Measurements from ENCODE around the gene NTRK2. TPM values are rescaled to one million over a fixed set of nuclear protein-coding genes. Genes with fewer than 3 reads are reported as not detected.

NTRK2 gene
- total RNA-seq, 1 donor from 2014 or later, result 1.5 TPM

- Histone ChIP-seq H3K36me3 (ENCODE audit: control insufficient read depth, insufficient read depth, low read length) (no peaks in the 10 kb centered on the region), H3K4me3 (ENCODE audit: low read depth, low read length) (no peak overlapping the region), H3K27me3 (ENCODE audit: control insufficient read depth, insufficient read depth, low read length) (no peaks in the 10 kb centered on the region)
- no peak for TF ChIP-seq CTCF (IDR thresholded peaks at IDR 0.05; ENCODE audit: insufficient read depth, low read length, poor library complexity, severe bottlenecking)
- no peak for DNase-seq (ENCODE audit: low read depth)
Measured at GRCh38 chr9:84996029-84996428, 326.5 kb downstream of the NTRK2 start.

GRCh38 chr9:84996716-84997115 is 327.2 kb downstream of the NTRK2 start:
- H3K4me3 ChIP-seq (ENCODE audit: low read depth, low read length), result no peak overlapping the region
- H3K27me3 ChIP-seq (ENCODE audit: control insufficient read depth, insufficient read depth, low read length), result no peaks in the 10 kb centered on the region
- no peak for DNase-seq (ENCODE audit: low read depth)
- no peaks in the 10 kb centered on the region for H3K36me3 ChIP-seq (ENCODE audit: control insufficient read depth, insufficient read depth, low read length)
- no peak for TF ChIP-seq CTCF (IDR thresholded peaks at IDR 0.05; ENCODE audit: insufficient read depth, low read length, poor library complexity, severe bottlenecking)

GRCh38 chr9:84997472-84997871 is 327.9 kb downstream of the NTRK2 start:
- Histone ChIP-seq H3K36me3 (ENCODE audit: control insufficient read depth, insufficient read depth, low read length) (no peaks in the 10 kb centered on the region), H3K4me3 (ENCODE audit: low read depth, low read length) (no peak overlapping the region), H3K27me3 (ENCODE audit: control insufficient read depth, insufficient read depth, low read length) (no peaks in the 10 kb centered on the region)
- no peak for DNase-seq (ENCODE audit: low read depth)
- no peak for TF ChIP-seq CTCF (IDR thresholded peaks at IDR 0.05; ENCODE audit: insufficient read depth, low read length, poor library complexity, severe bottlenecking)

- Histone ChIP-seq H3K36me3 (ENCODE audit: control insufficient read depth, insufficient read depth, low read length) (no peaks in the 10 kb centered on the region), H3K4me3 (ENCODE audit: low read depth, low read length) (no peak overlapping the region)
- no peak for TF ChIP-seq CTCF (IDR thresholded peaks at IDR 0.05; ENCODE audit: insufficient read depth, low read length, poor library complexity, severe bottlenecking)
Measured at GRCh38 chr9:84998639-84999038, 329.1 kb downstream of the NTRK2 start.

GRCh38 chr9:84999788-85000187 is 330.3 kb downstream of the NTRK2 start:
- Histone ChIP-seq H3K27me3 (ENCODE audit: control insufficient read depth, insufficient read depth, low read length) (peaks cover 2% of the 10 kb centered on the region), H3K36me3 (ENCODE audit: control insufficient read depth, insufficient read depth, low read length) (no peaks in the 10 kb centered on the region), H3K4me3 (ENCODE audit: low read depth, low read length) (no peak overlapping the region)
- TF ChIP-seq CTCF (IDR thresholded peaks at IDR 0.05; ENCODE audit: insufficient read depth, low read length, poor library complexity, severe bottlenecking), result no peak
- no peak for DNase-seq (ENCODE audit: low read depth)

More at GRCh38 chr9:84998639-84999038, 329.1 kb downstream of the NTRK2 start:
- no peak for DNase-seq (ENCODE audit: low read depth)
- H3K27me3 ChIP-seq (ENCODE audit: control insufficient read depth, insufficient read depth, low read length), result peaks cover 2% of the 10 kb centered on the region

- no peak overlapping the region for H3K4me3 ChIP-seq (ENCODE audit: low read depth, low read length)
- no peak for TF ChIP-seq CTCF (IDR thresholded peaks at IDR 0.05; ENCODE audit: insufficient read depth, low read length, poor library complexity, severe bottlenecking)
- DNase-seq (ENCODE audit: low read depth), result no peak
- H3K27me3 ChIP-seq (ENCODE audit: control insufficient read depth, insufficient read depth, low read length), result peaks cover 5% of the 10 kb centered on the region
- H3K36me3 ChIP-seq (ENCODE audit: control insufficient read depth, insufficient read depth, low read length), result no peaks in the 10 kb centered on the region
Measured at GRCh38 chr9:85001925-85002324, 332.4 kb downstream of the NTRK2 start.

All from kidney epithelial cell (primary cell).